GM13977 (cell line): ENCODE data around the gene IL1B.

Experiments
- DNase-seq: peaks from one replicate; pipeline ENCODE4 v3.0.0; 2012; ENCODE audit warnings: low spot score
- CTCF ChIP-seq: IDR thresholded peaks from 2 replicates; pipeline ENCODE4 v1.5.1; 2012; ENCODE audit warnings: mild to moderate bottlenecking, control low read depth; ENCODE audit not compliant: insufficient read depth; ENCODE audit errors: extremely low read depth, missing control alignments
- in situ Hi-C: fragments of 300-500 bp; cut with MboI; formaldehyde crosslinking; loops from one replicate; pipeline ENCODE4 v1.12.0; 2022; ENCODE audit warnings: low sequenced_read_pairs, low pct_unique_long_range_greater_than_20kb, mixed read lengths, inconsistent platforms; ENCODE audit not compliant: unreplicated experiment

IL1B gene

GRCh38 chr2:112825706-112826105 lies 10.9 kb downstream of the IL1B start:
- in situ Hi-C loops, result no loop called here
- no peak for TF ChIP-seq CTCF
- no peak for DNase-seq

DNA sequence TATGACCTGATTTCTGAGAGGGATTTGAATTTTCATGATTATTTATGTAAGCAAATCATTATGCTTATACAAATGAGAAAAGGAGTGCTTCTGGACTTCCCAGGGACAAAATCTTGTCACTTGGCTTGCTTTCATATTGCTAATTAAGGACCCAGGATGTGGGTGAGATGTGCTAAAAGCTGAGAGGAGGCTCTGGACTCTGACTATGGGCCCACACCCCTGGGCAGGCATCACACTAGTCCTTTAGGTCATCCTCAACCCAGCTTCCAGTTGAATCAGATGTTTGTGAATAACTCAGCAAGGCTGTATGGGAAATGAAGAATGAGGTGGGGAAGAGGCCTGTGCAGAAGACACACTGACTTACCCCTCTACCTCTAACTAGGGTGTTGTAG lies 11.9 kb downstream of the IL1B start:
- in situ Hi-C loops, result no loop called here
- no peak for DNase-seq
- TF ChIP-seq CTCF, result no peak

- no peak for TF ChIP-seq CTCF
- no peak for DNase-seq
- in situ Hi-C loops, result no loop called here
These were observed 14.9 kb downstream of the IL1B start for GRCh38 chr2:112821682-112822081.

GRCh38 chr2:112821142-112821541 lies 15.4 kb downstream of the IL1B start:
- TF ChIP-seq CTCF, result no peak
- in situ Hi-C loops, result no loop called here
- DNase-seq, result peak; percentile 64

- in situ Hi-C loops, result no loop called here
- no peak for TF ChIP-seq CTCF
These were observed 16.2 kb downstream of the IL1B start for GRCh38 chr2:112820343-112820742.

DNA sequence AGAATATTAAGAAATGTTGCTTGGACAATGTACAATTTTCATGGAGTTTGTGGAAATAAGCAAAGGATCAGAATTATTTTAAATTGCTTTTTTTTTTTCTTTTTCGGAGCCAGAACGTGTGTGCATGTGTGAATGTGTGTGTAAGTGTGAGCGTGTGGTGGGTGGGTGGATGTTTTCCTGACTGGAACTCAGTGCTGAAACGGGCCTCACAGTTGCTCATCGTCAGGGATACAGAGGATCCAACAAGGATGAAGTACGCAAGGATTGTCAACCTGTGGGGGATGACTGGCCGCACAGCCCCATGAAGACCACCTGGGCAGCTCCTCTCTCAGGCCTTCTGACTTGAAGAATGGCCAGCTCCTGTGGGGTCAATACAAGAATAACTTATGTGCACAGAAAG lies 17.5 kb downstream of the IL1B start:
- TF ChIP-seq CTCF, result no peak
- no peak for DNase-seq
- in situ Hi-C loops, result no loop called here

More at GRCh38 chr2:112820343-112820742, 16.2 kb downstream of the IL1B start:
- no peak for DNase-seq
